Epithelial cell of proximal tubule (primary cell): ENCODE measurements around the gene SMAD3. TPM values are rescaled to one million over a fixed set of nuclear protein-coding genes. Genes with fewer than 3 reads are reported as not detected.

Experiments
- DNase-seq: peaks from one replicate; pipeline ENCODE4 v3.0.0-alpha.2; 2011; ENCODE audit warnings: low read depth
- H3K4me3 ChIP-seq: 2 replicates; pipeline ENCODE4 v1.5.1; 2011; ENCODE audit warnings: low read depth, mild to moderate bottlenecking, low read length
- total RNA-seq: library from RNA; depleted of rRNA; stranded (reverse); fragments of >200 nt; gene quantifications from 2 replicates; pipeline ENCODE4 v1.2.3, GENCODE V29; 2015
- TF ChIP-seq, protein P1 (sequence below): conservative IDR thresholded peaks from 2 replicates; pipeline ENCODE4 v1.5.1; 2012; ENCODE audit warnings: low read depth, mild to moderate bottlenecking, low read length

The SMAD3 gene
- total RNA-seq, 1 donor from 2014 or later = 97.4 TPM

DNA sequence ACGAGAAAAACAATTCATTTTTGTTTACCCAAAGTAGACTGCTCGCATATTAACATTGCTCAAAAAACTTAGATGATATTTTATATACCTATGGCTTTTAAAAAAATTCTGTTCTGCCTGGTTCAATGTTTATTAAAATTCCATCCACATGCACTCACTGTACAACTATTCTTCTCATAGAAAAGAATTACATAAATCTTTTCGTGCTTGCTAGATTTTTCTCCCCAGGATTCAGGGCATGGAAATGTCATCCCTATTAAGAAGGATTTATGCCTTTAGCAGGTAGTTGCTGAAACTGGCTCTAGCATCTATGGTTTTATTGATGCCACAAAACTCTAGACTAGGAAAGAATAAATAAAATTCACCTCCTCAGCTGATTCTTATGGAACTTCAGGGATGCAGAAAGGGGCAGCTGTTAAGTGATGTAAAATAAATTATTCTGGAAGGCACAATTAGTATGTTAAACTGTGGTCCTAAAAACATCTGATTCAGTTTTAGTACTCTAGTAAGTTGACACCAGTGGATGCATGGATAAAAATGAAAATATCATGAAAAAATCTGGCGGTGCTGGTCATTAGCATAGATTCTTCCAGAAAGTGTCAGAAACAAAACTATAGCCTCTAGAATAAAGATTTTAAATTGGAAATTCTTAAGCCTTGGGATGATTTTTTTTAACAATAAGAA is 147.4 kb downstream of the SMAD3 start:
- no peak overlapping the region for H3K4me3 ChIP-seq
- TF ChIP-seq, protein P1, sequence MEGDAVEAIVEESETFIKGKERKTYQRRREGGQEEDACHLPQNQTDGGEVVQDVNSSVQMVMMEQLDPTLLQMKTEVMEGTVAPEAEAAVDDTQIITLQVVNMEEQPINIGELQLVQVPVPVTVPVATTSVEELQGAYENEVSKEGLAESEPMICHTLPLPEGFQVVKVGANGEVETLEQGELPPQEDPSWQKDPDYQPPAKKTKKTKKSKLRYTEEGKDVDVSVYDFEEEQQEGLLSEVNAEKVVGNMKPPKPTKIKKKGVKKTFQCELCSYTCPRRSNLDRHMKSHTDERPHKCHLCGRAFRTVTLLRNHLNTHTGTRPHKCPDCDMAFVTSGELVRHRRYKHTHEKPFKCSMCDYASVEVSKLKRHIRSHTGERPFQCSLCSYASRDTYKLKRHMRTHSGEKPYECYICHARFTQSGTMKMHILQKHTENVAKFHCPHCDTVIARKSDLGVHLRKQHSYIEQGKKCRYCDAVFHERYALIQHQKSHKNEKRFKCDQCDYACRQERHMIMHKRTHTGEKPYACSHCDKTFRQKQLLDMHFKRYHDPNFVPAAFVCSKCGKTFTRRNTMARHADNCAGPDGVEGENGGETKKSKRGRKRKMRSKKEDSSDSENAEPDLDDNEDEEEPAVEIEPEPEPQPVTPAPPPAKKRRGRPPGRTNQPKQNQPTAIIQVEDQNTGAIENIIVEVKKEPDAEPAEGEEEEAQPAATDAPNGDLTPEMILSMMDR = no peak
- DNase-seq = no peak

DNA sequence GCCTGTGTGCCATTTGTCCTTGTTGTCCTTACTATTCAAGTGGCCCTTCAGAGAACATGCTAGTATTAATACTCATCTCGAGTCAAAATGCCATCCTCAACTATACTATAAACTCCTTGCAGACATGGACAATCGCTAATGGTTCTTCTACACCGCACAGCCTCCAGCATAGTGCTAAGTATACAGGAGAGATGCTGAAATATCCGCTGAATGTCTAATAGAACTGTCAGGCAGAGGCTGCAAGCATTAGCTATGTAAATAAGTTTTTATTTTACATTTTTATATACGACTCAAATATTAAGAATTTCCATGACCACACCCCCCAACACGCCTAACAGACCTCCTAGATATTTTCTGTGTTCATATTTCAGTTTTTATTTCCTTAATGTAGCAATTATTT is 149.7 kb downstream of the SMAD3 start:
- H3K4me3 ChIP-seq = no peak overlapping the region
- DNase-seq = no peak
- TF ChIP-seq, protein P1 = no peak

DNA sequence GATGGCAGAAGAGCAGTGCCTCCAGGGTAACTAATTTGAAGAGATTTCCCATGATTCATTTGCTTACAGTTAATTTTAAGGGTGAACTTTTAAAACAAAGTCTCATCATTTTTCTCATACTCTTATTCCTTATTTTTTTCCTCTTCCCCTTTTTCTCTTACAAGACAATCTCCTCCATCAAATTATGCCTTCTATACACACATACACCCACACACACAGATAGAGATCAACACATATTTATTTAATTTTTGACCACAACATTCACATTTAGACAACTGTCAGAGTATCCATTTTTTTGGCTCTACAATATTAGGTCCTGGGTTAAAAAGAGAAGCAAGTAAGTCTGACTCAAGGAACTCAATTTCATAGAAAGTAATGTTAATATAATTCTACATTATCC is 151.5 kb downstream of the SMAD3 start:
- TF ChIP-seq, protein P1 = no peak
- no peak for DNase-seq
- no peak overlapping the region for H3K4me3 ChIP-seq

DNA sequence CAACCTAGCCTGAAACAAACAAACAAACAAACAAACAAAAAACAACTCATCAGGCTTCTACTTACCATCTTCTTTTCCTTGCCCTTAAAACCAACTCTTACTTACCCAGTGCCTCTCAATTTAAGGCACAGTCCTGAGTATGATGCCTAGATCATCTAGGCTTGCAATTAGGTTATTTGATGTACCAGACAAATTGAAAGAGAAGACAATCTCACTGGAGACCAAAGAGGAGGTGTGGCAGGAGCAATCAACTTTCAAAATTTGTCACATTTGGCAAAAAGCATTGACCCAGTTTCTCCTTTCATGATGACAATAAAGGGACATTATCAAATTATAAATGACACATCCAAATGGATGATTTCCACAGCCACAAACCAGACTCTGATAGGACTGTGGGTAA is 153.0 kb downstream of the SMAD3 start:
- no peak for DNase-seq
- TF ChIP-seq, protein P1 = no peak
- H3K4me3 ChIP-seq = no peak overlapping the region

DNA sequence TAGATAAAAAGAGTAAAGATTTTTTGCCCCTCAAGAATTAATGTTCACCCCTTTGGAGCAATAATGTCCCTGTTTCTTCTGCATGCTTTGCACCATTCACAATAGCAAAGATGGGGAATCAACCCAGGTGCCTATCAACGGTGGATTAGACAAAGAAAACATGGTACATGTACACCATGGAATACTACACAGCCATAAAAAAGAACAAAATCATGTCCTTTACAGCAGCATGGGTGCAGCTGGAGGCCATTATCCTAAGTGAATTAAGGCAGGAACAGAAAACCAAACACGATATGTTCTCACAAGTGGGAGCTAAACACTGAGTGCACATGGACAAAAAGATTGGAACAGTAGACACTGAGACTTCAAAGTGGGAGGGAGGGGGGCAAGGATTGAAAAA is 153.9 kb downstream of the SMAD3 start:
- TF ChIP-seq, protein P1 = no peak
- no peak for DNase-seq
- no peak overlapping the region for H3K4me3 ChIP-seq

DNA sequence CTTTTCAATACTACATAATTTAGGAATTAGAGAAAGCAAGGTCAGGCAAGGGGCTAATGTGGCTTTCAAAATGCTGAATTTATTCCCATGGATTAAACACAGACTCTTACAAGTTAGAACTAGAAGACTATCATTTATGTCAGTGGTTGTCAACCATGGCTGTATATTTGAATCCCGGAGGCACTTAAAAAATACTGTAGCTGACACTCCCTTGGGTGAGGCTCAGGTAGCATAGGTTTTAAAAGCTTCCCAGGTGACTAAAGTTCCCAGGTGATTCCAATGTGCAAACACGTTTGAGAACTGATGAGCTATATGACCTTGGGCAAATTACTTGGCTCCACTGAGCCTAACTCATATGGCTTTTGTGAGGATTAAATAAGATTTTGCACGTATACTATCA is 159.5 kb downstream of the SMAD3 start:
- no peak for DNase-seq
- H3K4me3 ChIP-seq = no peak overlapping the region
- TF ChIP-seq, protein P1 = no peak

DNA sequence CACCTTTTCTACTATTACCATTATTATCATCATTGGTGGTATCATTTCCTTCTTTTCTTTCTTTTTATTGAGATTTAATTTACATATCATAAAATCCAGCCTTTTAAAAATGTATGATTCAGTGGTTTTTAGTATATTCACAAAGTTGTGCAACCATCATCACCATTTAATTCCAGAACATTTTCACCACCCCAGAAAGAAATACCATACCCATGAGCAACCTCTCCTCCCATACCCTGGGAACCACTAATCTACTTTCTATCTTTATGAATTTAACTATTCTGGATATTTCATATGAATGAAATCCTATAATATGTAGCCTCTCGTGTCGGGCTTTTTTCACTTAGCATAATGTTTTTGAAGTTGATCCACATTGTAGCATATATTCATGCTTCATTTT is 159.9 kb downstream of the SMAD3 start:
- TF ChIP-seq, protein P1 = no peak
- no peak overlapping the region for H3K4me3 ChIP-seq
- no peak for DNase-seq
